ENCODE data around the gene SLC35B2.

Gene SLC35B2, protein sequence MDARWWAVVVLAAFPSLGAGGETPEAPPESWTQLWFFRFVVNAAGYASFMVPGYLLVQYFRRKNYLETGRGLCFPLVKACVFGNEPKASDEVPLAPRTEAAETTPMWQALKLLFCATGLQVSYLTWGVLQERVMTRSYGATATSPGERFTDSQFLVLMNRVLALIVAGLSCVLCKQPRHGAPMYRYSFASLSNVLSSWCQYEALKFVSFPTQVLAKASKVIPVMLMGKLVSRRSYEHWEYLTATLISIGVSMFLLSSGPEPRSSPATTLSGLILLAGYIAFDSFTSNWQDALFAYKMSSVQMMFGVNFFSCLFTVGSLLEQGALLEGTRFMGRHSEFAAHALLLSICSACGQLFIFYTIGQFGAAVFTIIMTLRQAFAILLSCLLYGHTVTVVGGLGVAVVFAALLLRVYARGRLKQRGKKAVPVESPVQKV

DNA sequence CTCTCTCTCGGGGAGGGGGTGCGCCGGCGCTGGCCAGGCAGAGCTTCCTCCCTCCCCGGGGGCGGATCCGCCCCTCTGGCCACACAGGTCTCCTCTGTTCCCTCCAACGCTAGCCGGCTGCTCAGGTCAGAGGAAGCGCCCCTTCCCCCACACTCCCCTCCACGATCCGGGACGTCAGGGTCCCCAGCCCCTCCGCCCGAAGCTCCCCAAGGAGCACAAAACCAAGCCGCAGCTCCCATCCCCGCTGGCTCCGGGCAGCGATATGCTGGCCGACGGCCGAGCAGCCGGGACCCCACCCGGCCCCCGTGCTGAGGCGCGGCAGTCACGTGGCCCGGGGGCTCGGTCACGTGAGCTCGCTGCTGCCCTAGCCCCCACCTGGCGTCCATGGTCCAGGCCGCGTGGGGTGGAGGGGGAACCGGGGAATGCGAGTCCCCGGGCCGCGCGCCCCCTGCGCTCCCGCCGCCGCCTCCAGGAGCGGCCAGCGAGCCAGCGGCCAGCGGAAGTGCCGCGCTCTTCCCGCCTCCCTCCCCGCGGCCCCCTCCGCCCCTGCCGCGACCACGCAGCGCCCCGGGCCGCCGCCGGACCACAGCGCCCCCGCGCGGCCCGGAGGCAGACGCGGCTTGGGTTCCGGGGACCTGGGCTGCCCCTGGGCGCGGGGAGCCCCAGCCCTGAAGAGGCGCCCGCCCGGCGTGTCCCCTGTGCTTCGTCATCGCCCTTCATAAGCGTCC, at the start of gene SLC35B2:
Gene SLC35B2, minus strand, starts transcription at position 504 of the 728 bp plus-strand sequence. Its CDS starts 118 bp downstream, at position 386.
- DNase-seq: peak; percentile 82

GRCh38 chr6:44306710-44307109, 49.4 kb upstream of the SLC35B2 start:
- DNase-seq: no peak

DNA sequence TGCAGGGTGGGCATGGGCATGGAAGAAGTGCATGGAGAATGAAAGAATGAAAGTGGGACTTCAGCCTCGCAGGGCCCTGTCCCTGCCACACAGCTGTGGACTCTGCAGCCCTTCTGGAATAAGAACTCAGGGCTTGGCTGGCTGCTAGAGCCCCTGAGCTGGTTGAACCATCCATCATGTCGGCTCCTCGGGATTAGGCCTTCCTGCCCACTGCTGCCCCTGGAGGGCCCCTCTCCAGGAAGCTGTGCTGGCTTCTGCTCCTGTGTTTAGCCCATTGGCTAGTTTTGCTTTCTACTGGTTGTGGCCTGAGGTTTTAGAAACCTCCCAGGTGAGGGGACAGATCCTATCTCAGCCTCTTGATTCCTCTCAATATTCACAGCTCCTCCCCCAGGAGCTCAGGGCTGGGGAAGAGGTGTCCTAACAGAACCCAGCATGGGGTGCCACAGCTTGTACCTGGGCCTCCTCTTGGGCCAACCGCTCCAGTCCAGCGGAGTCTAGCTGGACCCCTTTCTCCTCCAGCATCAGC, 47.9 kb upstream of the SLC35B2 start:
- DNase-seq: peak; percentile 64

- peak; percentile 71 for DNase-seq
Observed at GRCh38 chr6:44304282-44305199, 47.2 kb upstream of the SLC35B2 start.

DNA sequence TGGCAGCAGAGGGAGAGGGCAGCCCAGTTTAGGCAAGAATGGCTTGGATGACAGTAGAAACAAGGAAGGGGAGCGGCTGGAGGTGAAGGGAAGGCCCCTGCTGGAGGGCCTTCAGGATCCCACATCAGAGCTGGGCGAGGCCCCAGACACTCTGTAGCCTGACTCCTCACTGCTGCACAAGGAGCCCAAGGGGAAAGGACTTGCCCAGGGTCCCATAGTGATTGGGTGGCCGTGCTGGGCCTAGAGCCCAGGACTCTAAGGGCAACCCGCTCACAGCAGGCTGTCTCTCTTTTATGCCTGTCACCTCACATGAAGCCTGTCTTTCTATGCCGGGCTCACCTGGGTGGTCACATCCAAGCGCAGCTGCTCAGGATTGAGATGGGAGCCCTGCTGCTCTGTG, 46.5 kb upstream of the SLC35B2 start:
- no peak for DNase-seq

DNA sequence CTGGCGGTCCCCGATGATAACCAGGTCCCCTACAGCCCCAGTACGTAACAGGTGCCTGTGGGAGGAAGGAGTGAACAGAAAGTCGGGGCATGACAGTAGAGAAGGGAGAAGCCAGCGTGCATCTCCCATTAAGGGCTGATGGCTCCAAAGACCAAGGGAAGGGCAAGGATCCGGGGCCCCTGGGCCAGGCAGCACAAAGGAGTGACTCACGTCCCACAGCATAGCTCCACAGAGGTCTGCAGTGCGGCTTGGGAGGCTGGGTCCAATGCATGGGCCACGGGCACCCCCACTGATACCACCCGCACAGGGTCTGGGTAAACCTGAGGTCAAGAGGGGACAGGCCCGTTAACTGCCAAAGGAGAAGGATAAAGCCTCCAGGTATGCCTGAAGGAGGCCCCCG, 45.5 kb upstream of the SLC35B2 start:
- no peak for DNase-seq

- DNase-seq: no peak
Observed at GRCh38 chr6:44301782-44302564, 44.6 kb upstream of the SLC35B2 start.

DNA sequence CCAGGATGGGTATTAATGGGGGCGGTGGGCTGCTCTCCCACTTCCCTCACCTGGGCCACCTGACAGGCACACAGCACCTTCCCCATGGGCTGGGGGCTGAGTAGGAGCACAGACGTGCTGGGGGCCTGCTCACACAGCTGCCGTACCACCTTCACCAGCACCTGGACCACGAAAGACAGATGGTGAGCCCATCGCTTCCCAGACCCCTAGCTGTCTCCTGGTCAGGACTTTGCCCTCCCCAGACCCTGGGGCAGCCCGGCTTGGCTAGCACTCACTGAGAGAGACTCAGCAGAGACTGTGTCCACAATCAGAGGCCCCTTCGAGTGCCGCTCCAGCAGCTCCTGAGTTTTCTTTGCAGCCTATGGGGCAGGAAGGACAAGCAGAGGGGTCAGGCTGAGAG, 43.8 kb upstream of the SLC35B2 start:
- no peak for DNase-seq

- DNase-seq: no peak
Observed at GRCh38 chr6:44300292-44300823, 43.0 kb upstream of the SLC35B2 start.

- DNase-seq: no peak
Observed at GRCh38 chr6:44298864-44299263, 41.5 kb upstream of the SLC35B2 start.

DNA sequence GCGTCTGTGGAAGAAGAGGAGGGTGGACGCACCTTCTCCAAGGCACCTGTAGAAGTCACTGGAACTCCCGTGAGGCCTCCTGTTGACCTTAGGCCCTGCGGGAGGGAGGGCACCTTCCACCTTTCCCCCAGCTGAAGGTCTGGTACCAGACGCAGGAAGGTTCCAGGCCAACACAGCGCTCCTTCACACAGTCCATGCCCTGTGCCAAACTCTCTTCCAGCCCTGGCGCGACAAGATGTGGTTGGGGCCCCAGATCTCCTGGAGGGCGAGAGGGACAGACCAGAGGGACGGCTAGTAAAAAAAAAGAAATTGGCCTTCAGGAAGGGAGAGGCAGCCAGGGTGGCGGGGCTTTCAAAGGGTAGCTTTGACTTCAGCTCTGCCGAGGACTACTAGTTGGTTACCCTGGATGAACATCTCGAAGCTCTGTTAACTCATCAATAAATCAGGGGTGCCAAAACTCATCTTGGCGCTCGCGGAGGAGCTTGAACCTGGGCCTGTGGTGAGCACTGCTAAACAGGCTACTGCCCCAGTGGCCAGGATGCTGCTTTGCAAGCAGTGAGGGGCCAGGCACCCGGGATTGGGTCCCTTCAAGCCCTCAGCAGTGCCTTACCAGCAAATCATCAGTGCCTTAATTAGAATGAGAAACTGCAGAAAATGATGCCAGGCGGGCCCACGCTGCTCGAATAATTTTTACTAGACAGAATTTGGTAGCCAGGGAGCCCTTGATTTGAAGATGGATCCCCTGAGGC, 40.9 kb upstream of the SLC35B2 start:
- DNase-seq: peak; percentile 52

DNA sequence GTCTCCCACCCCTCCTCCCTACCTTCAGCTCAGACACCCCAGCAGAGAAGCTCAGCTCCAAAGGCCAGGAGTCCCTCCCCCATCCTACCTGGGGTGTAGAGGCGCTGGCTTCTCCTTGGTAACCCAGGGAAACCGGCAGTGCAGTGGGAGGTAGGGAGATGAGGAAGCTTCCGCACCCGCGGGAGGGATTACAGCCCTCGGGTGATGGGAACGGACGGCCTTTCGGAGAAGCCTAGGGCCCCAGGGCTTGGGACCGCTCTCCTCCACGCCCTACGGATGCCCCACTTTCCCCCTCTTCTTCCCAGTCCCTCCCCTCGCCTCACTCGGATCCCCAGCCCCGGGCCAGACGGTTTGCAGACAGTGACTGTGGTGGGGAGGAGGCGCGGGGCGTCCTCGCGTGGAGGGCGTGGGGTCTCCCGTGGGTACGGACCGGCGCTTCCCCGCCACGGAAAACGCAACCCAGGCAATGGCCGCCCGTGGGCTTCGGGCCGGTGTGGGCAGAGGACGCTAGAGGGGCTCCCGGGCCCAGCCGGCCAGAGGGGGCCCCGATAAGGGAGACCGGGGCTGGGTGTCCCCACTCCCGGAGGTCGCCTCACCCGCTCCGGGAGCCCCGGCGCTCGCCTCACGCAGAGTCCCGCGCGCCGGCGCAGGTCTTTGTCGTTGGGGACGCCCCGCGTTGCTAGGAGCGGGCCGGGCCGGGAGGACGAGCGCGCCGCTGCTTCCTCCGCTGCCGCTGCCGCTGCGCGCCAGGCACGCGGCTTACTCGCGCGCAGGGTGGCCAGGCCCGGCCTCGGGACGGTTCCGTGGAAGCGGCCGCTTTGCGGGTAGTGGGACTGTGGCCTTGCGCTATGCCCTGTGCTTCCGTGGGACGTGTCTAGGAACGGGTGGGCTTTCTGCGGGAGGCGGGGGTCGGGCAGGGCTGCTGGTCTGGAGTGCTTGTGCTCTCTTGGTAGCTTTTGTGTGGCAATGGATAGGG, 40.0 kb upstream of the SLC35B2 start:
- peak; percentile 60 for DNase-seq

DNA sequence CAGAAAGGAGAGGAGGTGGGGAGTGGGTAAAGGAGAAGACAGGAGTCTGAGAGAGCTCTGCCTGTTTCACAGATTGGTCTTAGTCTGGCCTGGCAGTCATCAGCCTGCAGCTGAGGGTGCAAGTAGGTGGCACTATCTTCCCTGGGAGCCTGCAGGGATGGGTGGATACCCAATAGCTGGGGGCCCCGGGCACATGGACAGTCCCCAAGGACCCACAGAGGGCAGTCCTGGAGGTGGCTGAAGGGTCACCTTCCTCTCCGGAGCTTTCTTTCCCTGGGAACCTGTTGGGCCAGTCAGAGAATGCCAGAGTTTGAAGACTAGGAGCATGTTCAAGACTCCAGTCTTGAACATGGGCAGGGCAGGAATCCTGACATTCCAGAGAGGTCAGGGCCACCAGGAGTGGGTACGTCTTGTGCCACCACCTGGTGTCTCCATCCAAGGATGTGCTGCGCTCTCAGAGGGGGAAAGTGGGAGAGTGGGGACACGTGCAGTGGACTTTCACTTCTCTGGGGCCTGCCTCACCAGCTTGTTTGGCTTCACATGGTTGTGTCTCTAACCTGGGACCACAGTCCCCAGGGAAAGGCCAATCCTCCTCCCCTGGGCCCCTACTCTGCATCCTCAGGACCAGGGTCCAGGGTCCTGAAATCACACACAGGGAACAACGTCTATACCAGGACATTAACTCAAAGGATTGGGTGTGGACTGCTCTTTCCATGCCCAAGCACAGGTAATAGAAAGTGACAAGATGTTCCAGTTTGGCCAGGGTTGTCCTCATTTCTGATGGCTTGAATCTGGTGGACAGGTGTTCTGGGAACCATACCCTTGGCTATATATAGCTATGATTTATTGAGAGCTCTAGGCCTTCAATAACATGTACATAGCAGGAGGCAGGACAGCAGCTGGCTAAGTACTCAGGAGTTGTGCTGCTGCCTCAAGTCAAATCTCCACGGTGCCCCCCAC, 37.8 kb upstream of the SLC35B2 start:
- no peak for DNase-seq

DNA sequence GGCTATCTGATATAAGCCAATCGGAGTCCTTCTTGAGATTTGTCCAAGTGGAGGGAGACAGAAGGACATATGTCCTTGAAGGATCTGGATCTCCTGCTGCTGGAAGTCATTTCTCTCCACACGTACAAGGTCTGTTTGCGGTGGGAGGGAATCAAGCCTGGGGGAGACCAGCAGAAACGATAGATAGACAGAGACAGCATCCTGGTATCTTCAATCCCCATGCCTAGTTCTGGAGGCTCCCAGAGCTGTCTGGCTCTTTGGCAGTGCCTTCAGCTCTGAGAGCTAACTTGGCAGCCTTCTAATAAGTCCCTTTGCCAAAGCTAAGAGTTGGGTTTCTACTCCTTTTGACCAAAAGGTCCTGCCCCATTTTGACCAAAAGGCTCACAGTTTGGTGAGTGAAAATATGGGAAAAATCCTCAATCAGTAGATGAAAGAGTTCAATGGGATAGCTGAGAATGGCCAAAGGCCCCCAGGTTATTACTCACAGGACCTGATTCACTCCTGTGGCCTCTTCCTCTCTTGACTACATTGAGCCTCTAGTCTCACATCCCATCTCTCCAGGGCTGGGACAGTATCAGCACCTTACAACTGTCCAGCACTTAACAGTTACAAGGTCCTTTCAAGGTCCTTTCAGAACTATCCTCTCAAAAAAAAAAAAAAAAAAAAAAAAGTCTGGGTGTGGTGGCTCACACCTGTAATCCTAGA, 35.5 kb upstream of the SLC35B2 start:
- DNase-seq: no peak

DNA sequence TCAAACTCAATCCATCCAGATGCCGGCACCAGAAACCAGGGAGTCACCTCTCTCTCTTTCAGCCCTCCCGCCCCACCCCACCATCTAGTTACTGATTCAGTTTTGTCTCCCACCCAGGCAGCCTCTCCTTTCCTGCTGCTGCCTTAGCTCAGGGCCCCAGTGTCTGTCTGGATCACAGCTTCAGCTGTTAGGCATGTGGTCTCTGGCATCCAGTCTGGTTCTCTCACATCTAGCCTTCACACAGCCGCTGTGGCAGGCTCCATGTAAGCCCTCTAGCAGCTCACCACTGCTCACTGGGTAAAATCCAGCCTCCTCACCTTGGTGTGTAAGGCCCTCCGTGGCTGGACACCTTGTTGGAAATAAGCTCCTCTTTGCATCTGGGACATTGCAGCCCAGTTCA, 34.5 kb upstream of the SLC35B2 start:
- DNase-seq: peak; percentile 33

DNA sequence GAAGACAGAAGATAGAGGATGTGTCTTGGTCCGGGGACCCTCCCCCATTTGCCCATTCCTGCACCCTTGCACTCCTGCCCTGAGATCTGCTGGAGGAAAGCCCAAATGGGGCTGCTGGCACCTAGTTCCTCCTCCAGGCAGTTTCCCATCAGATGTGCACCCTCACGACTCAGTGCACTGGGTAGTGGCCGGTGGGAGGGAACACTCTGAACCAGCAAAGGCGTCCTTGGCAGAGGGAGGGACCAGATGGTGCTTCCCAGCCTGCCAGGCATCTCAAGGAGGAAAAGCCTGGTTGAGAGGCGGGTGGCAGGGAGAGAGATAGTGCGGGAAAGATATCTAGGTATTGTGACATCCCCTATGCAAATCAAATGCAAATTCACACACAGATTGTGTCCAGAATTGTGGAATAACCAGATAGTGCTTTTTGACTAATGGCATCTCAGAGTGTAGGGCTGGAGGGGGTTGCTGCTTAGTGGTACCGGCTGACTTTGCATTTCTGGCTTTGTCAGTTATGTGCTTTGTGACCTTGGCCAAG, 32.5 kb upstream of the SLC35B2 start:
- DNase-seq: peak; percentile 69

- DNase-seq: no peak
Observed at GRCh38 chr6:44286747-44287146, 29.4 kb upstream of the SLC35B2 start.

DNA sequence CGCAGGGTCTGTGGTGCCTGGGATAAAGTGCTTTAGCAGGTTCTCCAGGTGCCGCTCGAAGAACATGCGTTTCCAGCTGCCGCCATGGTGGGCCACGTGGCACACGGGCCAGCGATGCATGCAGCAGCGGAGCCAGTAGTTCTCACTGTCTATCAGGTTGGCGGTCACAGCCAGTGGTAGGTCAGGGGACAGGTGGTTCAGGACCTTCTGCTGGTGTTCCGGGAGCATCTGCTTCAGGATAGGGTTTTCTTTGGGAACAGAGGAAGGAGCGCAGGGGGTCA, 28.9 kb upstream of the SLC35B2 start:
- no peak for DNase-seq

Measured in NCI-H82 (cell line).